ENCODE data around the gene CPLANE1.
"Not testable (repeated sequence)": the region's sequence is repeated elsewhere in the genome, so short reads cannot be mapped to it uniquely, and the experiment has no call there.

The CPLANE1 gene

GRCh38 chr5:37247496-37247895, 1.7 kb downstream of the CPLANE1 start:
- no peaks in the 10 kb centered on the region for H3K27me3 ChIP-seq (replicated peaks; ENCODE audit: control insufficient read depth, insufficient read depth, low read length)
- peaks cover 26% of the 10 kb centered on the region for H3K4me1 ChIP-seq (ENCODE audit: control insufficient read depth, insufficient read depth, low read length)
- H3K4me3 ChIP-seq (ENCODE audit: low read length), result peak overlapping the region; percentile 95
- H3K36me3 ChIP-seq (ENCODE audit: control insufficient read depth, insufficient read depth, low read length, severe bottlenecking), result peaks cover 3% of the 10 kb centered on the region
- H3K9me3 ChIP-seq (ENCODE audit: control insufficient read depth, low read length), result no peaks in the 10 kb centered on the region
- no peak overlapping the region for H3K9ac ChIP-seq (ENCODE audit: low read length)
- DNase-seq (ENCODE audit: low read depth), result no peak

- Histone ChIP-seq H3K9me3 (ENCODE audit: control insufficient read depth, low read length) (no peaks in the 10 kb centered on the region), H3K36me3 (ENCODE audit: control insufficient read depth, insufficient read depth, low read length, severe bottlenecking) (peaks cover 3% of the 10 kb centered on the region), H3K4me3 (ENCODE audit: low read length) (peak overlapping the region; percentile 95), H3K4me1 (ENCODE audit: control insufficient read depth, insufficient read depth, low read length) (peaks cover 26% of the 10 kb centered on the region), H3K9ac (ENCODE audit: low read length) (no peak overlapping the region), H3K27me3 (replicated peaks; ENCODE audit: control insufficient read depth, insufficient read depth, low read length) (no peaks in the 10 kb centered on the region)
- no peak for DNase-seq (ENCODE audit: low read depth)
Measured at GRCh38 chr5:37247036-37247435, 2.1 kb downstream of the CPLANE1 start.

- Histone ChIP-seq H3K4me1 (ENCODE audit: control insufficient read depth, insufficient read depth, low read length) (no peaks in the 10 kb centered on the region), H3K36me3 (ENCODE audit: control insufficient read depth, insufficient read depth, low read length, severe bottlenecking) (peaks cover 63% of the 10 kb centered on the region), H3K4me3 (ENCODE audit: low read length) (no peak overlapping the region), H3K27me3 (replicated peaks; ENCODE audit: control insufficient read depth, insufficient read depth, low read length) (no peaks in the 10 kb centered on the region), H3K9me3 (ENCODE audit: control insufficient read depth, low read length) (peaks cover 4% of the 10 kb centered on the region), H3K9ac (ENCODE audit: low read length) (no peak overlapping the region)
- DNase-seq (ENCODE audit: low read depth), result no peak
Measured at GRCh38 chr5:37234288-37234687, 14.9 kb downstream of the CPLANE1 start.

- DNase-seq (ENCODE audit: low read depth), result no peak
- H3K4me3 ChIP-seq (ENCODE audit: low read length), result no peak overlapping the region
- H3K4me1 ChIP-seq (ENCODE audit: control insufficient read depth, insufficient read depth, low read length), result no peaks in the 10 kb centered on the region
- H3K9ac ChIP-seq (ENCODE audit: low read length), result no peak overlapping the region
- H3K36me3 ChIP-seq (ENCODE audit: control insufficient read depth, insufficient read depth, low read length, severe bottlenecking), result peaks cover 81% of the 10 kb centered on the region
- H3K9me3 ChIP-seq (ENCODE audit: control insufficient read depth, low read length), result no peaks in the 10 kb centered on the region
- H3K27me3 ChIP-seq (replicated peaks; ENCODE audit: control insufficient read depth, insufficient read depth, low read length), result no peaks in the 10 kb centered on the region
Measured at GRCh38 chr5:37226377-37226776, 22.8 kb downstream of the CPLANE1 start.

- Histone ChIP-seq H3K27me3 (replicated peaks; ENCODE audit: control insufficient read depth, insufficient read depth, low read length) (no peaks in the 10 kb centered on the region), H3K9ac (ENCODE audit: low read length) (no peak overlapping the region), H3K4me1 (ENCODE audit: control insufficient read depth, insufficient read depth, low read length) (no peaks in the 10 kb centered on the region), H3K4me3 (ENCODE audit: low read length) (no peak overlapping the region), H3K36me3 (ENCODE audit: control insufficient read depth, insufficient read depth, low read length, severe bottlenecking) (peaks cover 84% of the 10 kb centered on the region), H3K9me3 (ENCODE audit: control insufficient read depth, low read length) (no peaks in the 10 kb centered on the region)
- no peak for DNase-seq (ENCODE audit: low read depth)
Measured at GRCh38 chr5:37222181-37222580, 27.0 kb downstream of the CPLANE1 start.

- not testable (repeated sequence) for H3K4me3 ChIP-seq (ENCODE audit: low read length); H3K27me3 ChIP-seq (replicated peaks; ENCODE audit: control insufficient read depth, insufficient read depth, low read length); H3K9ac ChIP-seq (ENCODE audit: low read length); DNase-seq (ENCODE audit: low read depth); H3K9me3 ChIP-seq (ENCODE audit: control insufficient read depth, low read length); H3K4me1 ChIP-seq (ENCODE audit: control insufficient read depth, insufficient read depth, low read length)
- peaks cover 85% of the 10 kb centered on the region for H3K36me3 ChIP-seq (ENCODE audit: control insufficient read depth, insufficient read depth, low read length, severe bottlenecking)
Measured at GRCh38 chr5:37220426-37220825, 28.8 kb downstream of the CPLANE1 start.

- H3K4me1 ChIP-seq (ENCODE audit: control insufficient read depth, insufficient read depth, low read length); H3K9me3 ChIP-seq (ENCODE audit: control insufficient read depth, low read length); H3K27me3 ChIP-seq (replicated peaks; ENCODE audit: control insufficient read depth, insufficient read depth, low read length); DNase-seq (ENCODE audit: low read depth); H3K4me3 ChIP-seq (ENCODE audit: low read length); H3K9ac ChIP-seq (ENCODE audit: low read length): not testable (repeated sequence)
- peaks cover 82% of the 10 kb centered on the region for H3K36me3 ChIP-seq (ENCODE audit: control insufficient read depth, insufficient read depth, low read length, severe bottlenecking)
Measured at GRCh38 chr5:37219384-37219783, 29.8 kb downstream of the CPLANE1 start.

GRCh38 chr5:37217976-37218375, 31.2 kb downstream of the CPLANE1 start:
- no peaks in the 10 kb centered on the region for H3K27me3 ChIP-seq (replicated peaks; ENCODE audit: control insufficient read depth, insufficient read depth, low read length)
- H3K36me3 ChIP-seq (ENCODE audit: control insufficient read depth, insufficient read depth, low read length, severe bottlenecking), result peaks cover 81% of the 10 kb centered on the region
- no peak overlapping the region for H3K9ac ChIP-seq (ENCODE audit: low read length)
- DNase-seq (ENCODE audit: low read depth), result no peak
- H3K9me3 ChIP-seq (ENCODE audit: control insufficient read depth, low read length), result no peaks in the 10 kb centered on the region
- no peak overlapping the region for H3K4me3 ChIP-seq (ENCODE audit: low read length)
- no peaks in the 10 kb centered on the region for H3K4me1 ChIP-seq (ENCODE audit: control insufficient read depth, insufficient read depth, low read length)

GRCh38 chr5:37214550-37214949, 34.6 kb downstream of the CPLANE1 start:
- Histone ChIP-seq H3K9ac (ENCODE audit: low read length) (no peak overlapping the region), H3K4me1 (ENCODE audit: control insufficient read depth, insufficient read depth, low read length) (no peaks in the 10 kb centered on the region), H3K27me3 (replicated peaks; ENCODE audit: control insufficient read depth, insufficient read depth, low read length) (no peaks in the 10 kb centered on the region), H3K4me3 (ENCODE audit: low read length) (no peak overlapping the region), H3K9me3 (ENCODE audit: control insufficient read depth, low read length) (no peaks in the 10 kb centered on the region), H3K36me3 (ENCODE audit: control insufficient read depth, insufficient read depth, low read length, severe bottlenecking) (peaks cover 74% of the 10 kb centered on the region)
- DNase-seq (ENCODE audit: low read depth), result no peak

GRCh38 chr5:37212096-37212495, 37.1 kb downstream of the CPLANE1 start:
- peaks cover 7% of the 10 kb centered on the region for H3K4me1 ChIP-seq (ENCODE audit: control insufficient read depth, insufficient read depth, low read length)
- no peaks in the 10 kb centered on the region for H3K9me3 ChIP-seq (ENCODE audit: control insufficient read depth, low read length)
- no peaks in the 10 kb centered on the region for H3K27me3 ChIP-seq (replicated peaks; ENCODE audit: control insufficient read depth, insufficient read depth, low read length)
- no peak for DNase-seq (ENCODE audit: low read depth)
- no peak overlapping the region for H3K4me3 ChIP-seq (ENCODE audit: low read length)
- H3K36me3 ChIP-seq (ENCODE audit: control insufficient read depth, insufficient read depth, low read length, severe bottlenecking), result peaks cover 60% of the 10 kb centered on the region
- H3K9ac ChIP-seq (ENCODE audit: low read length), result no peak overlapping the region

GRCh38 chr5:37211661-37212060, 37.5 kb downstream of the CPLANE1 start:
- peaks cover 11% of the 10 kb centered on the region for H3K4me1 ChIP-seq (ENCODE audit: control insufficient read depth, insufficient read depth, low read length)
- no peaks in the 10 kb centered on the region for H3K9me3 ChIP-seq (ENCODE audit: control insufficient read depth, low read length)
- no peak for DNase-seq (ENCODE audit: low read depth)
- no peak overlapping the region for H3K9ac ChIP-seq (ENCODE audit: low read length)
- H3K36me3 ChIP-seq (ENCODE audit: control insufficient read depth, insufficient read depth, low read length, severe bottlenecking), result peaks cover 55% of the 10 kb centered on the region
- no peak overlapping the region for H3K4me3 ChIP-seq (ENCODE audit: low read length)
- H3K27me3 ChIP-seq (replicated peaks; ENCODE audit: control insufficient read depth, insufficient read depth, low read length), result no peaks in the 10 kb centered on the region
